Gastrocnemius medialis (tissue), 4 donors: Measurements from ENCODE around the gene OR2L5. TPM values are rescaled to one million over a fixed set of nuclear protein-coding genes. Genes with fewer than 3 reads are reported as not detected.

Experiments
- ATAC-seq, 2 donors: fragments of 150-250 bp; one replicate each; pipeline ENCODE4 v1.9.1; 2016
- DNase-seq, 2 donors: peaks; one replicate each; pipeline ENCODE4 v3.0.0-alpha.2; 2019
- H3K27ac ChIP-seq, 4 donors: fragments of 200-600 bp; sonication (generic); 1 replicate in 1 of 4; 2 replicates in 3 of 4; pipeline ENCODE4 v1.5.1; 2016 to 2018; ENCODE audit warnings: mild to moderate bottlenecking in 2 of 4, moderate library complexity in 1 of 4
- H3K27me3 ChIP-seq, 3 donors: fragments of 200-600 bp; sonication (generic) in 2 of 3; 1 replicate in 1 of 3; 2 replicates in 2 of 3; pipeline versions ENCODE4 v1.5.1 to v1.6.0; 2016 to 2019; ENCODE audit warnings: mild to moderate bottlenecking in 1 of 3, moderate library complexity in 1 of 3
- H3K36me3 ChIP-seq, 2 donors: fragments of 200-600 bp; sonication (generic) in 1 of 2; one replicate each; pipeline ENCODE4 v1.5.1; 2017 to 2018
- H3K4me1 ChIP-seq, 2 donors: fragments of 200-600 bp; sonication (generic) in 1 of 2; one replicate each; pipeline ENCODE4 v1.5.1; 2016 to 2017; ENCODE audit warnings: mild to moderate bottlenecking in 2 of 2
- H3K4me3 ChIP-seq, 4 donors: fragments of 200-600 bp; sonication (generic) in 3 of 4; 1 replicate in 1 of 4; 2 replicates in 3 of 4; pipeline ENCODE4 v1.5.1; 2016 to 2019; ENCODE audit warnings: mild to moderate bottlenecking in 2 of 4
- H3K9me3 ChIP-seq, 3 donors: fragments of 200-600 bp; sonication (generic) in 2 of 3; 1 replicate in 1 of 3; 2 replicates in 2 of 3; pipeline ENCODE4 v1.5.1; 2016 to 2019
- POLR2A ChIP-seq, 2 donors: fragments of 450-650 bp; IDR thresholded peaks; one replicate each; pipeline ENCODE4 v1.6.1; 2017; ENCODE audit warnings: antibody characterized with exemption in 2 of 2, mild to moderate bottlenecking in 2 of 2, moderate library complexity in 2 of 2
- in situ Hi-C, 4 donors: fragments of 200-750 bp; cut with MboI; loops; one replicate each; pipeline versions ENCODE4 v1.15.0 to v1.8.0; 2017; ENCODE audit warnings: low sequenced_read_pairs in 4 of 4
- intact Hi-C: fragments of 100-400 bp; cut with DNase I; formaldehyde crosslinking; loops from one replicate; pipeline ENCODE4 v1.15.1; 2023; ENCODE audit warnings: low total_unique reads
- total RNA-seq, 4 donors: library from RNA; depleted of rRNA; stranded (reverse); fragments of >200 nt; gene quantifications; one replicate each; pipeline versions ENCODE4 v1.1.0 to v1.2.3, GENCODE V29; 2016
- TF ChIP-seq, protein P1 (sequence below), 5 experiments: fragments of 450-650 bp in 3 of 5; fragments of 200-600 bp in 2 of 5; sonication (generic) in 2 of 5; IDR thresholded peaks in 4 of 5; conservative IDR thresholded peaks in 1 of 5; 1 replicate in 4 of 5; 2 replicates in 1 of 5; pipeline ENCODE4 v1.5.1; 2016 to 2019; ENCODE audit warnings: antibody characterized with exemption in 5 of 5, mild to moderate bottlenecking in 3 of 5, moderate library complexity in 3 of 5

OR2L5 gene
- total RNA-seq, 4 donors from 2014 or later: not detected

DNA sequence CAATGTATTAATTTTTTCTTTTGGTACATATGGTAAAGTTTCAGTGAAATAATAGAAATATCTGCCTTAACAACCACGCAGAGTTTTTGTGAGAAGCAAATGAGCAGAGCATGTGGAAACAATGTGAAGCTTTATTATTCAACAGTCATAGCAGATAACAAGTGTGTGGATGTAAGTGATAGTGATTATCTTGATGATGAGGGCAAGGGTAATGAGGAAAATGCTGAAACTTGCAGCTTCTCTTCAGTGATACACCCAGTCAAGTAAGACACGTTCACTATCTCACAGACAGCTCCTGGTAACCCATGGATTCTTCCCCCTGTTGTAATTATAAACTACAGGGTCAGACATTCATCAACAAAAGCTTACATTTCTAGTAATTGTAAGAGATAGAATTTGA, 14.6 kb upstream of the OR2L5 start:
- H3K9me3 ChIP-seq: no peaks in the 10 kb centered on the region
- no peak for ATAC-seq
- no peak for TF ChIP-seq POLR2A (IDR thresholded peaks at IDR 0.05)
- TF ChIP-seq, protein P1, sequence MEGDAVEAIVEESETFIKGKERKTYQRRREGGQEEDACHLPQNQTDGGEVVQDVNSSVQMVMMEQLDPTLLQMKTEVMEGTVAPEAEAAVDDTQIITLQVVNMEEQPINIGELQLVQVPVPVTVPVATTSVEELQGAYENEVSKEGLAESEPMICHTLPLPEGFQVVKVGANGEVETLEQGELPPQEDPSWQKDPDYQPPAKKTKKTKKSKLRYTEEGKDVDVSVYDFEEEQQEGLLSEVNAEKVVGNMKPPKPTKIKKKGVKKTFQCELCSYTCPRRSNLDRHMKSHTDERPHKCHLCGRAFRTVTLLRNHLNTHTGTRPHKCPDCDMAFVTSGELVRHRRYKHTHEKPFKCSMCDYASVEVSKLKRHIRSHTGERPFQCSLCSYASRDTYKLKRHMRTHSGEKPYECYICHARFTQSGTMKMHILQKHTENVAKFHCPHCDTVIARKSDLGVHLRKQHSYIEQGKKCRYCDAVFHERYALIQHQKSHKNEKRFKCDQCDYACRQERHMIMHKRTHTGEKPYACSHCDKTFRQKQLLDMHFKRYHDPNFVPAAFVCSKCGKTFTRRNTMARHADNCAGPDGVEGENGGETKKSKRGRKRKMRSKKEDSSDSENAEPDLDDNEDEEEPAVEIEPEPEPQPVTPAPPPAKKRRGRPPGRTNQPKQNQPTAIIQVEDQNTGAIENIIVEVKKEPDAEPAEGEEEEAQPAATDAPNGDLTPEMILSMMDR (IDR thresholded peaks at IDR 0.05 in 4 of 5, conservative IDR thresholded peaks at IDR 0.05 in 1 of 5): no peak
- in situ Hi-C loops (no loop called here), intact Hi-C loops (no loop called here)
- no peak for DNase-seq
- H3K27ac ChIP-seq: no peak overlapping the region
- no peak overlapping the region for H3K4me3 ChIP-seq
- H3K36me3 ChIP-seq: no peaks in the 10 kb centered on the region
- H3K27me3 ChIP-seq: no peaks in the 10 kb centered on the region
- no peaks in the 10 kb centered on the region for H3K4me1 ChIP-seq

DNA sequence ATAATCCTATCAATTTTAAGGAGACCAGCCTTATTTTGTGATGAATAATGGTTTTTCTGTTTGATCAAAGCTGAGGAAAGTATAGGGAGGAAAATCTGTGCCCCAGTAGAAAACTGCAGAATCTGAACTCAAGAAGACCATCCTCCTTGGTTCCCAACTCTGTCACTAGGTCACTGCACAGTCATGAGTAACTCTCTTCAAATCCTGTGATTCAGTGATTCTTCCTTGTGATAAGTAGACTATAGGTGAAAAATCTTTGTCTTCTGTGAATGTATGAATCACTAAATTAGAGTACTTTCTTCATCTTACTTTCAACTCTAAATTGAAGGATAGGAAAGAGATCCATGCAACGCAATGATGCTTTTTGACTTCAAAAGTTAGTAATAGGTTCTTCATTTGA, 13.3 kb upstream of the OR2L5 start:
- intact Hi-C loops: no loop called here
- in situ Hi-C loops: no loop called here
- TF ChIP-seq, protein P1 (IDR thresholded peaks at IDR 0.05 in 4 of 5, conservative IDR thresholded peaks at IDR 0.05 in 1 of 5): no peak
- TF ChIP-seq POLR2A (IDR thresholded peaks at IDR 0.05): no peak

DNA sequence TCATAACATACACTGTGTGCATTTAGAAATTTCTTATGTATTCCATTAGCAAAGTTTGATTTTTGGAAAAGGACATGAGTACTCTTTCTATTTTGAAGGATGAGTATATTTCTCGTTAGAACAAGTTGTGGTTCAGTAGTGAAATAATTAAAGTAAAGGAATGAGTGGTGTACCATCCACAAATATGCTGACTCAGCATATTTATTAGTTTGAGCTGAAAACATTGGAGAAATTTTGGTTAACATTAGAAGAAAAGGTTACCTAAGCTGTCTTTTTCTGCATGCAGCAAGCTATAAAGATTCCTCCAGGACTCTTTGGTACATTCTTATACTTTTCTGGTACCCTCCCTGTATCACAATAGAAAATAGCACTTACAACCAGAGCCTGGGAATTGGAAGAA, 5.7 kb upstream of the OR2L5 start:
- ATAC-seq (no peak), DNase-seq (no peak)
- TF ChIP-seq, protein P1 (IDR thresholded peaks at IDR 0.05 in 4 of 5, conservative IDR thresholded peaks at IDR 0.05 in 1 of 5): no peak
- no peak for TF ChIP-seq POLR2A (IDR thresholded peaks at IDR 0.05)
- H3K4me3 ChIP-seq: no peak overlapping the region
- intact Hi-C loops: no loop called here
- in situ Hi-C loops: no loop called here
- no peaks in the 10 kb centered on the region for H3K36me3 ChIP-seq
- H3K27me3 ChIP-seq: no peaks in the 10 kb centered on the region
- no peaks in the 10 kb centered on the region for H3K9me3 ChIP-seq
- H3K27ac ChIP-seq: no peak overlapping the region
- H3K4me1 ChIP-seq: no peaks in the 10 kb centered on the region

More for the DNA sequence above, 13.3 kb upstream of the OR2L5 start:
- Histone ChIP-seq H3K4me3 (no peak overlapping the region), H3K9me3 (no peaks in the 10 kb centered on the region), H3K27ac (no peak overlapping the region), H3K27me3 (no peaks in the 10 kb centered on the region), H3K36me3 (no peaks in the 10 kb centered on the region), H3K4me1 (no peaks in the 10 kb centered on the region)
- no peak for DNase-seq
- no peak for ATAC-seq

DNA sequence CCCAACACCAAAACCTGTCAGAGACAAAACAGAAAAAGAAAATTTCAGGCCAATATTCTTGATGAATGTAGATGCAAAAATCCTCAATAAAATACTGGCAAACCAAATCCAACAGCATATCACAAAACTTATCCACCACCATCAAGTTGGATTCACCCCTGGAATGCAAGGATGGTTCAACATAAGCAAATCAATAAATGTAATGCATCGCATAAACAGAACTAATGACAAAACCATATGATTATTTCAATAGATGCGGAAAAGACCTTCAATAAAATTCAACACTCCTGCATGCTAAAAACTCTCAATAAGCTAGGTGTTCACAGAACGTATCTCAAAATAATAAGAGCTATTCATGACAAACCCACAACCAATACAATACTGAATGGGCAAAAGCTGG, 3.8 kb upstream of the OR2L5 start:
- intact Hi-C loops: no loop called here

DNA sequence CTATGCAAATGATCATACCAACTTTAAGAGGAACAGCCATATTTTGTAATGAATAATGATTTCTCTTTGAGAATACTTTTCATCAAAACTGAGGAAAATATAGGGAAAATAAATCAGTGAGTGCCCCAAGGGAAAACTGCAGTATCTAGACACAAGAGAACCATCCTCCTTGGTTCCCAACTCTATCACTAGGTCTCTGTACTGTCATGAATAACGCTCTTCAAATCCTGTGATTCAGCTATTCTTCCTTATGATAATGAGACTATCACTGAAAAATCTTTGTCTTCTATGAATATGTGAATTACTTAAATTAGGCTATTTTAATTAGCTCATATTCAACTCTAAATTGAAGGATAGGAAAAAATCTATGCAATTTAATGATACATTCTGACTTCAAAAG, 2.3 kb downstream of the OR2L5 start:
- H3K4me3 ChIP-seq: no peak overlapping the region
- no peak for TF ChIP-seq POLR2A (IDR thresholded peaks at IDR 0.05)
- TF ChIP-seq, protein P1 (IDR thresholded peaks at IDR 0.05 in 4 of 5, conservative IDR thresholded peaks at IDR 0.05 in 1 of 5): no peak
- no peaks in the 10 kb centered on the region for H3K36me3 ChIP-seq
- no peaks in the 10 kb centered on the region for H3K27me3 ChIP-seq
- ATAC-seq: no peak
- DNase-seq: no peak
- H3K4me1 ChIP-seq: no peaks in the 10 kb centered on the region
- intact Hi-C loops: no loop called here
- H3K27ac ChIP-seq: no peak overlapping the region
- in situ Hi-C loops: no loop called here
- no peaks in the 10 kb centered on the region for H3K9me3 ChIP-seq

More for the DNA sequence above, 3.8 kb upstream of the OR2L5 start:
- H3K27ac ChIP-seq: no peak overlapping the region
- TF ChIP-seq POLR2A (IDR thresholded peaks at IDR 0.05): no peak
- TF ChIP-seq, protein P1 (IDR thresholded peaks at IDR 0.05 in 4 of 5, conservative IDR thresholded peaks at IDR 0.05 in 1 of 5): no peak
- H3K9me3 ChIP-seq: no peaks in the 10 kb centered on the region
- no peaks in the 10 kb centered on the region for H3K27me3 ChIP-seq
- no peaks in the 10 kb centered on the region for H3K4me1 ChIP-seq
- no peak overlapping the region for H3K4me3 ChIP-seq
- in situ Hi-C loops: no loop called here
- H3K36me3 ChIP-seq: no peaks in the 10 kb centered on the region
- DNase-seq: no peak
- no peak for ATAC-seq
